NCI-H2107 treated with DMSO at 0.1 percent for 48 hours (cell line): ENCODE results near the gene C3AR1.
"Not testable (repeated sequence)": the region's sequence is repeated elsewhere in the genome, so short reads cannot be mapped to it uniquely, and the experiment has no call there.

ENCODE experiments used
- DNase-seq: peaks from one replicate; lab custom pipeline; 2025; ENCODE audit not compliant: unreplicated experiment; lab: John Stamatoyannopoulos, UW

C3AR1 gene

GRCh38 chr12:8031017-8031416, 35.1 kb downstream of the C3AR1 start:
- DNase-seq, result not testable (repeated sequence)

GRCh38 chr12:8030189-8030588, 36.0 kb downstream of the C3AR1 start:
- no peak for DNase-seq

GRCh38 chr12:8028267-8028666, 37.9 kb downstream of the C3AR1 start:
- DNase-seq, result no peak

GRCh38 chr12:8027856-8028255, 38.3 kb downstream of the C3AR1 start:
- no peak for DNase-seq

GRCh38 chr12:8026291-8026900, 39.8 kb downstream of the C3AR1 start:
- DNase-seq, result peak; percentile 98

- DNase-seq, result no peak
Observed at GRCh38 chr12:8018666-8019581, 47.2 kb downstream of the C3AR1 start.

GRCh38 chr12:8018213-8018612, 47.9 kb downstream of the C3AR1 start:
- not testable (repeated sequence) for DNase-seq

GRCh38 chr12:8014836-8015235, 51.3 kb downstream of the C3AR1 start:
- DNase-seq, result no peak

- no peak for DNase-seq
Observed at GRCh38 chr12:8012651-8013309, 53.4 kb downstream of the C3AR1 start.

- no peak for DNase-seq
Observed at GRCh38 chr12:8011331-8011730, 54.8 kb downstream of the C3AR1 start.
